ENCODE results near the gene SMIM11.
"Not testable (repeated sequence)": the region's sequence is repeated elsewhere in the genome, so short reads cannot be mapped to it uniquely, and the experiment has no call there.

The SMIM11 gene

GRCh38 chr21:34357889-34358288 is 17.4 kb upstream of the SMIM11 start:
- no peak for DNase-seq

GRCh38 chr21:34358866-34359265 is 16.4 kb upstream of the SMIM11 start:
- DNase-seq: no peak

GRCh38 chr21:34360488-34361241 is 14.6 kb upstream of the SMIM11 start:
- DNase-seq: no peak

GRCh38 chr21:34362136-34362444 is 13.2 kb upstream of the SMIM11 start:
- no peak for DNase-seq

- DNase-seq: no peak
Observed at GRCh38 chr21:34362670-34363069, 12.6 kb upstream of the SMIM11 start.

- no peak for DNase-seq
Observed at GRCh38 chr21:34363733-34364132, 11.6 kb upstream of the SMIM11 start, which contains the start of gene KCNE2. Gene KCNE2 (plus strand): TSS chr21:34364006. CDS start chr21:34370479, 6,473 bp downstream.

- no peak for DNase-seq
Observed at GRCh38 chr21:34364921-34365320, 10.4 kb upstream of the SMIM11 start.

- DNase-seq: no peak
Observed at GRCh38 chr21:34365809-34366208, 9.5 kb upstream of the SMIM11 start.

- peak; percentile 58 for DNase-seq
Observed at GRCh38 chr21:34367320-34367935, 7.9 kb upstream of the SMIM11 start.

- DNase-seq: no peak
Observed at GRCh38 chr21:34369741-34370140, 5.6 kb upstream of the SMIM11 start.

- no peak for DNase-seq
Observed at GRCh38 chr21:34372321-34372720, 3.0 kb upstream of the SMIM11 start.

- DNase-seq: not testable (repeated sequence)
Observed at GRCh38 chr21:34374462-34374861, 845 bp upstream of the SMIM11 start.

GRCh38 chr21:34375619-34375972 is 289 bp downstream of the SMIM11 start:
- not testable (repeated sequence) for DNase-seq

GRCh38 chr21:34383138-34383537 is 7.8 kb downstream of the SMIM11 start:
- DNase-seq: not testable (repeated sequence)

- DNase-seq: not testable (repeated sequence)
Observed at GRCh38 chr21:34383724-34384415, 8.6 kb downstream of the SMIM11 start.

GRCh38 chr21:34400522-34400921 is 25.2 kb downstream of the SMIM11 start:
- not testable (repeated sequence) for DNase-seq

- DNase-seq: not testable (repeated sequence)
Observed at GRCh38 chr21:34404742-34405141, 29.4 kb downstream of the SMIM11 start.

- DNase-seq: not testable (repeated sequence)
Observed at GRCh38 chr21:34405686-34406085, 30.4 kb downstream of the SMIM11 start.

GRCh38 chr21:34406102-34406501 is 30.8 kb downstream of the SMIM11 start:
- not testable (repeated sequence) for DNase-seq

GRCh38 chr21:34406676-34407075 is 31.4 kb downstream of the SMIM11 start:
- not testable (repeated sequence) for DNase-seq

GRCh38 chr21:34407294-34407693 is 32.0 kb downstream of the SMIM11 start:
- not testable (repeated sequence) for DNase-seq

- not testable (repeated sequence) for DNase-seq
Observed at GRCh38 chr21:34417448-34418077, 42.3 kb downstream of the SMIM11 start.

- not testable (repeated sequence) for DNase-seq
Observed at GRCh38 chr21:34423805-34424204, 48.5 kb downstream of the SMIM11 start, which contains the start of gene SMIM34. Gene SMIM34 (minus strand): TSS chr21:34423951. CDS start chr21:34423839, 112 bp downstream.
